ENCODE results near the gene ATP6V1C2.
"Not testable (repeated sequence)": the region's sequence is repeated elsewhere in the genome, so short reads cannot be mapped to it uniquely, and the experiment has no call there.

ATP6V1C2 gene

GRCh38 chr2:10814142-10814541 is 92.7 kb downstream of the ATP6V1C2 start:
- no peak overlapping the region for H3K4me3 ChIP-seq (ENCODE audit: low read length)

GRCh38 chr2:10814571-10815331 is 93.3 kb downstream of the ATP6V1C2 start:
- Histone ChIP-seq H3K27ac (ENCODE audit: low read length) (no peak overlapping the region), H4K20me1 (ENCODE audit: insufficient read depth, low read length) (peaks cover 19% of the 10 kb centered on the region), H3K36me3 (replicated peaks; ENCODE audit: low read depth, low read length) (peaks cover 14% of the 10 kb centered on the region), H3K79me2 (ENCODE audit: low read length) (peaks cover 32% of the 10 kb centered on the region), H3K27me3 (ENCODE audit: low read depth, low read length) (peaks cover 39% of the 10 kb centered on the region), H2AFZ (ENCODE audit: low read depth, low read length) (no peak overlapping the region), H3K4me1 (ENCODE audit: low read length) (peaks cover 19% of the 10 kb centered on the region), H3K9me3 (ENCODE audit: insufficient read depth, low read length) (no peaks in the 10 kb centered on the region), H3K4me2 (ENCODE audit: low read length) (no peak overlapping the region), H3K4me3 (ENCODE audit: low read length) (no peak overlapping the region), H3K9ac (ENCODE audit: low read length) (no peak overlapping the region)
- no peak for TF ChIP-seq CTCF (IDR thresholded peaks at IDR 0.05; ENCODE audit: low read depth, low read length)
- no peak for TF ChIP-seq EZH2phosphoT487 (IDR thresholded peaks at IDR 0.05; ENCODE audit: low read depth)

More at GRCh38 chr2:10814142-10814541, 92.7 kb downstream of the ATP6V1C2 start:
- H3K79me2 ChIP-seq (ENCODE audit: low read length): peaks cover 38% of the 10 kb centered on the region
- peaks cover 25% of the 10 kb centered on the region for H4K20me1 ChIP-seq (ENCODE audit: insufficient read depth, low read length)
- no peak overlapping the region for H3K4me2 ChIP-seq (ENCODE audit: low read length)
- H3K9me3 ChIP-seq (ENCODE audit: insufficient read depth, low read length): no peaks in the 10 kb centered on the region
- H3K9ac ChIP-seq (ENCODE audit: low read length): no peak overlapping the region
- peaks cover 17% of the 10 kb centered on the region for H3K36me3 ChIP-seq (replicated peaks; ENCODE audit: low read depth, low read length)
- peaks cover 34% of the 10 kb centered on the region for H3K27me3 ChIP-seq (ENCODE audit: low read depth, low read length)
- no peak overlapping the region for H3K27ac ChIP-seq (ENCODE audit: low read length)
- no peak for TF ChIP-seq EZH2phosphoT487 (IDR thresholded peaks at IDR 0.05; ENCODE audit: low read depth)
- TF ChIP-seq CTCF (IDR thresholded peaks at IDR 0.05; ENCODE audit: low read depth, low read length): no peak
- H3K4me1 ChIP-seq (ENCODE audit: low read length): peaks cover 26% of the 10 kb centered on the region
- no peak overlapping the region for H2AFZ ChIP-seq (ENCODE audit: low read depth, low read length)

- peaks cover 50% of the 10 kb centered on the region for H3K27me3 ChIP-seq (ENCODE audit: low read depth, low read length)
- no peaks in the 10 kb centered on the region for H3K36me3 ChIP-seq (replicated peaks; ENCODE audit: low read depth, low read length)
- peaks cover 5% of the 10 kb centered on the region for H3K79me2 ChIP-seq (ENCODE audit: low read length)
- no peak overlapping the region for H3K4me3 ChIP-seq (ENCODE audit: low read length)
- H3K9ac ChIP-seq (ENCODE audit: low read length): no peak overlapping the region
- H3K4me2 ChIP-seq (ENCODE audit: low read length): no peak overlapping the region
- H3K27ac ChIP-seq (ENCODE audit: low read length): no peak overlapping the region
- no peaks in the 10 kb centered on the region for H3K9me3 ChIP-seq (ENCODE audit: insufficient read depth, low read length)
- H4K20me1 ChIP-seq (ENCODE audit: insufficient read depth, low read length): no peaks in the 10 kb centered on the region
- H3K4me1 ChIP-seq (ENCODE audit: low read length): peaks cover 6% of the 10 kb centered on the region; the same call in 1 of the 2 replicates
- H2AFZ ChIP-seq (ENCODE audit: low read depth, low read length): no peak overlapping the region
- TF ChIP-seq EZH2phosphoT487 (IDR thresholded peaks at IDR 0.05; ENCODE audit: low read depth) (no peak), CTCF (IDR thresholded peaks at IDR 0.05; ENCODE audit: low read depth, low read length) (no peak; the same call in 1 of the 2 replicates)
These were observed 96.0 kb downstream of the ATP6V1C2 start for GRCh38 chr2:10817413-10817812.

- H4K20me1 ChIP-seq (ENCODE audit: insufficient read depth, low read length); H3K4me1 ChIP-seq (ENCODE audit: low read length); H3K79me2 ChIP-seq (ENCODE audit: low read length); H3K36me3 ChIP-seq (replicated peaks; ENCODE audit: low read depth, low read length); H2AFZ ChIP-seq (ENCODE audit: low read depth, low read length); H3K9ac ChIP-seq (ENCODE audit: low read length); H3K4me3 ChIP-seq (ENCODE audit: low read length); H3K9me3 ChIP-seq (ENCODE audit: insufficient read depth, low read length); H3K27ac ChIP-seq (ENCODE audit: low read length); H3K4me2 ChIP-seq (ENCODE audit: low read length): not testable (repeated sequence)
- H3K27me3 ChIP-seq (ENCODE audit: low read depth, low read length): peaks cover 50% of the 10 kb centered on the region
These were observed 96.9 kb downstream of the ATP6V1C2 start for GRCh38 chr2:10818305-10818704.

Measured in OCI-LY3 (cell line).